NCI-H345 (cell line): ENCODE results near the gene KIF18A.
A peak's percentile ranks its signal among the peaks of the same experiment; 100 is the strongest.

Source experiments
- DNase-seq: peaks from one replicate; lab custom pipeline; 2025; lab: John Stamatoyannopoulos, UW

Gene KIF18A

GRCh38 chr11:28043930-28044709 is 63.8 kb downstream of the KIF18A start:
- DNase-seq = no peak

DNA sequence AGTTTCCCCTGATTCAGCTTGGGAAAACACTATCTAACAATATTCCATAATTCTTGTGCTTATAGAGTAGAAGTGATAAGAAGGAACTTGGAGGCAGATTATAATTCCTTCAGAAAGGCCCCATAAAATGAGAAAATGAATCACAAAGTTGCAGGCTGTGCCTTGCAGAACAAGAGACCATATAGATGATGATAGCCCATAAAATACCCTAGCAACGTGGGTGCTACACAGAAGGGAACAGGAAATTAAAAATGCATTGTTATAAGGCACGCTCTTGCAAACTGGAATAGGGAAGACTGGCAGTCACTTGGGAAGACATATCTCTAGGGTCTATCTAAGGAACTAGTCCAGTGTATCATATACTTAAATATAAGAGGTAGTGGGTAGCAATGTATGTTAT is 67.6 kb downstream of the KIF18A start:
- no peak for DNase-seq

DNA sequence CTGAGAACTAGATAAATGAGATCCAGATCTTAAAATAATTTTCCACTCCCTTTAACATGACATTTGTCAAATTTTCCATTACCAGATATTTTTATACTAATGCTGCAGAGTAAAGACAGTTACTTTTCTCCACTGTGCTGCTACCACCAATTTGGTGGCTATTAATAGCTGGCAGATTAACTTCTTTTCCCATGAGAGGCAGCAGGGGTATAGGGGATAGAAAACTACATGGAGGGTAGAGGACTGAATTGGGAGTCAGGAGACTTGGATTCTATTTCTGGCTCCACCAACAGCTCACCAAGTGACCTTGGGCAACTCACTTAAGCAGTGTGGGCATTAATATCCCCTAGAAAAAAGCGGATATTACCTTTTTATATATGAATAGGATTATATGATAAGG is 69.2 kb downstream of the KIF18A start:
- DNase-seq = no peak

- no peak for DNase-seq
Observed at GRCh38 chr11:28026634-28027290, 81.2 kb downstream of the KIF18A start.

GRCh38 chr11:28017816-28018215 is 90.1 kb downstream of the KIF18A start:
- no peak for DNase-seq

GRCh38 chr11:28011813-28012212 is 96.1 kb downstream of the KIF18A start:
- DNase-seq = no peak

DNA sequence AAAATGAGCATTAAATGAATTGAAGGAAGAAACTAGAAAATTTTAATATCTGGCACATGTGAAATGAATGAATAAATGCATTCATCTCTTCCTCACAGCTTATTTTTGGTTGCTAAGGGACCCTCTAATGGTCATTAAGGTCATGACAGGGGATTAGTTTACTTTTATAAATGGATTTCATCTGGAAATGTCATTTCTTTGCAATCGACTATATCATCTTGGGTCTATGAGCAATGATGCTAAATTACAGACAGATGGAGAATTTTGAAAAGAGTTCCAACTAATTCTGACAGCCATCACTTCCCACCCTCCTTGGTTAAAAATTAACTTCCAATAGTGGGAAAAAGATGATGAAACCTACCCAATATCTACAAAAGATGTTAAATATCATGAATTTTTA is 98.0 kb downstream of the KIF18A start:
- no peak for DNase-seq

GRCh38 chr11:28009388-28009787 is 98.6 kb downstream of the KIF18A start:
- DNase-seq = no peak

DNA sequence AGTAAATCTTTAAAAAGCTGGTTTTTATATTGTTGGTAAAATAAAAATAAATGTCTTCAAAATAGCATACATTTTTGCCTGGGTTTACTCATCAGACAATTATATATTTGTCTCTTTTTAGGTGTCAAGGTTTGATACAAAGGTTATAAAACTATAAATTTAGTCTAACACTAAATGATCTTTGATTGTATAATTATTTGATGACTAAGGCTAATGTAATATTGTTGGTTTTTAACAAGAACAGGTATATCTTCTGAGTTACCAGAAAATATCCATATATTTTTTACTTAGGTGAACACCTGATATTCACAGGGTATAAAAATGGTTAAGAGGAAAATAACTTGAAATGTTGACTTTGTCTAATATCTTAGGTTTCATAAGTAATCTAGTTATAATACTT is 104.3 kb downstream of the KIF18A start:
- DNase-seq = no peak

DNA sequence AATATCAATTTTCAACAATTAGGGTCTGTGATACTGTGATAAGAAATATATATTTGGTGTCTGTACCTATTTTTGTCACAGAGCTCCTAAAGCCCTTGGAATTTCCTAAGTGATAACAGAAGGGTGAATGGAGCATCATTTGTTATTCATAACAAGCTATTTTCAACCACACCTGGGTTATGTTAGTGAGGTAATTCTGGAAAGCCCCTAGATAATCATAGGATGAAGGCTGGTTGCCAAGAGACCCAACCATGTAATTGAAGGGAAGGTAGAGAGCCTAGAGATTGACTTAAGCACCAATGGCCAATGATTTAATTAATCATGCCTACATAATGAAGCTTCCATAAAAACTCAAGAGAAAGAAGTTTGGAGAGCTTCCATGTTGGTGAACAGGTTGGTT is 109.4 kb downstream of the KIF18A start:
- DNase-seq = no peak

- no peak for DNase-seq
Observed at GRCh38 chr11:27997344-27997743, 110.6 kb downstream of the KIF18A start.

DNA sequence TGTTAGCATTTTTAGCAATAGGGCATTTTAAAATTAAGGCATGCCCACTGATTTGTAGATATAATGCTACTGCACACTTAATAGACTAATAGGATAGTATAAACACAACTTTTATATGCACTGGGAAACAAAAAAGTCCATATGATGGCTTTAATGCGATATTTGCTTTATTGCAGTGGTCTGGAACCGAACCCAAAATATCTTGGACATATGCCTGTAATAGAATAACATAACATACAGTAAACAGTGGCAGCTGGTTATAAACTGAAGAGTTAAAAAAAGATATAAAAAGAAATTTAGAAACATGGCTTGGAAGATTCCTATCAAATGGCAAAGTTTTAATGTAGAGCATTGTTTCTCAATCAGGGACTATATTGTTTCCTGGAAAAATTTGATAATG is 111.9 kb downstream of the KIF18A start:
- no peak for DNase-seq

DNA sequence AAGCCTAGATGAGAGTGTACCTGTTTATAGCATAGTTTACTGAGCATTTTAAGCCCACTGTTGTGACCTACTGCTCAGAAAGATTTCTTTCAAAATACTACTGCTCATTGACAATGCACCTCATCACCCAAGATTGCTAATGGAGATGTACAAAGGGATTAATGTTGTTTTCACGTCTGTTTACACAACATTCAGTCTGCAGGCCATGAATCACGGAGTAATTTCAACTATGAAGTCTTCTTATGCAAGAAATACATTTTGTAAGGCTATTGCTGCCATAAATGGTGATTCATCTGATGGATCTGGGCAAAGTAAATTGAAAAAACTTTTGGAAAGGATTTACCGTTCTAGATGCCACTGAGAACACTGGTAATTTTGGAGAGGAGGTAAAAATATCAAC is 112.9 kb downstream of the KIF18A start:
- no peak for DNase-seq

- no peak for DNase-seq
Observed at GRCh38 chr11:27991736-27992135, 116.2 kb downstream of the KIF18A start.

DNA sequence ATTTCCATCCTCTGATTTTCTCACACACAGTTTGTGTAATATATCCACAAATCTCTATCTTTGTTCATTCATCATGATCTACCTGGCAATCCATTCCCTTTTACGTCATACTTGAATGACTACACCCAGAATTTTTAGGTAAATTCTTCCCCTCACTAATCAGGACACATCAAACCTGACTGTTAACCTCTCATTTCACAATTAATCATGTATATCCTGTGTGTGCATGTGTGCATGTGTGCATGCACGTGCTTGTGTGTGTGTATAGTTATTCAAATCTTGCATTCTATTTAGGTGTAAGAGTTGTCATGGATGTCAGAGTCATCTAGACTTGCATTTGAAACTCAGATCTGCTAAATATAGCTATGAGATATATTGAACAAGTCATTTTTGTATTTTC is 130.4 kb downstream of the KIF18A start:
- DNase-seq = no peak

GRCh38 chr11:27977031-27977430 is 130.9 kb downstream of the KIF18A start:
- DNase-seq = no peak

DNA sequence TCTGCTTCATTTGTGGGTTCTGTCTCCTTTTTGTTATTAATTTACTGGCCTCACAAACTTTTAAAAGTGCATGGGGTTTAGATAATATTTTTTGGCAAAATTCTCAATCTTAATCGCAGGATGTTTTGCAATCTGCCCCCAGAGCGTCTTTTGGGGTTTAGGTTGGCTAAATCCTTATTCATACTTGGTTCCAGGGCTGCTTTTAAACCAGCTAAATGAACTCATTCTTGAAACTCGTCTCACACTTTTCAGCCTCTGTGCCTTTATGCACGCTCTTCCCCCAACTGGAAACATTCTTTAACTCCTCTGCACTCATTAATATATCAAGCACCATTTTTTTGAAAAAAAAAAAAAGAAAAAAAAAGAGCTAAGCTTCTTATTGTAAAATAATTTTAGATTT is 131.7 kb downstream of the KIF18A start:
- DNase-seq = no peak

- DNase-seq = no peak
Observed at GRCh38 chr11:27973851-27974536, 134.0 kb downstream of the KIF18A start.

DNA sequence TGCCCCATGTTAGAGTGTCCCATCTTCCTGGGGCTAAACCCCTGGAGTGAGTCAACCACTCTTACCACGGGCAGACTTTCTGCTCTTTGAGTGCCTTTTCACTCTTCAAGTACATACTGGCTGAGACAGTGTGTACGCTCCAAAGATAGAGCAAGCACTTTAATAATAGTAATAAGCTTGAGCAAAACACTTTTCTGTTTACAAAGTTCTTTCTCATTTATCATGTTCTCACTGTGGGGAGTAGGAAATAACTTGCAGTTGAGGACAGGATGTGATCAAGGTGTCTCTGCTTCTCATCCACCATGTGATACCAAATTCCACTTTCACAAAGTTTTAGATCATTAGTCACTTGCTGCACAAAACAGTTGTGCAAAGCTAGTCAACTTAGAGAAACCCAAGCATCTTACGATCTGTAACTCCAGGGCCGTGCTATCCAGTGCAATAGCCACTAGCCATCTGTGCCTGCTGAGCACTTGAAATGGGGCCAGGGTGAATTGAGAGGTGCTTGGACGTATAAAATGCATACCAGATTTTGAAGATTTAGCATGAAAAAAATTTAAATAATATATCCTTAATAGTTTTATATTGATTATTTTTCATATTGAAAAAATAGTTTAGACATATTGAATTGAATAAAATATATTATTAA is 135.3 kb downstream of the KIF18A start:
- DNase-seq = peak; percentile 14

- DNase-seq = no peak
Observed at GRCh38 chr11:27971171-27971570, 136.8 kb downstream of the KIF18A start.
